Measurements from ENCODE around the gene TSC22D1. TPM values are rescaled to one million over a fixed set of nuclear protein-coding genes. Genes with fewer than 3 reads are reported as not detected.
"Not testable (repeated sequence)": the region's sequence is repeated elsewhere in the genome, so short reads cannot be mapped to it uniquely, and the experiment has no call there.

The TSC22D1 gene
- total RNA-seq, 1 donor from 2014 or later = 18.6 TPM

- Mint-ChIP-seq H3K27ac (no peak overlapping the region), H3K4me1 (no peaks in the 10 kb centered on the region), H3K36me3 (ENCODE audit: low read depth) (peaks cover 2% of the 10 kb centered on the region), H3K27me3 (no peaks in the 10 kb centered on the region), H3K4me3 (no peak overlapping the region), H3K9me3 (no peaks in the 10 kb centered on the region)
- intact Hi-C loops (cut with micrococcal nuclease) = no loop called here
- CTCF ChIA-PET = no interaction called here
- POLR2A ChIA-PET = no interaction called here
- TF ChIP-seq, protein P1, sequence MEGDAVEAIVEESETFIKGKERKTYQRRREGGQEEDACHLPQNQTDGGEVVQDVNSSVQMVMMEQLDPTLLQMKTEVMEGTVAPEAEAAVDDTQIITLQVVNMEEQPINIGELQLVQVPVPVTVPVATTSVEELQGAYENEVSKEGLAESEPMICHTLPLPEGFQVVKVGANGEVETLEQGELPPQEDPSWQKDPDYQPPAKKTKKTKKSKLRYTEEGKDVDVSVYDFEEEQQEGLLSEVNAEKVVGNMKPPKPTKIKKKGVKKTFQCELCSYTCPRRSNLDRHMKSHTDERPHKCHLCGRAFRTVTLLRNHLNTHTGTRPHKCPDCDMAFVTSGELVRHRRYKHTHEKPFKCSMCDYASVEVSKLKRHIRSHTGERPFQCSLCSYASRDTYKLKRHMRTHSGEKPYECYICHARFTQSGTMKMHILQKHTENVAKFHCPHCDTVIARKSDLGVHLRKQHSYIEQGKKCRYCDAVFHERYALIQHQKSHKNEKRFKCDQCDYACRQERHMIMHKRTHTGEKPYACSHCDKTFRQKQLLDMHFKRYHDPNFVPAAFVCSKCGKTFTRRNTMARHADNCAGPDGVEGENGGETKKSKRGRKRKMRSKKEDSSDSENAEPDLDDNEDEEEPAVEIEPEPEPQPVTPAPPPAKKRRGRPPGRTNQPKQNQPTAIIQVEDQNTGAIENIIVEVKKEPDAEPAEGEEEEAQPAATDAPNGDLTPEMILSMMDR (IDR thresholded peaks at IDR 0.05) = no peak
- ATAC-seq (ENCODE audit: low read depth) (no peak), DNase-seq (no peak)
Measured at GRCh38 chr13:44537248-44537647, 38.9 kb downstream of the TSC22D1 start.

- no peak for ATAC-seq (ENCODE audit: low read depth)
Measured at GRCh38 chr13:44523146-44524015, 52.7 kb downstream of the TSC22D1 start.

DNA sequence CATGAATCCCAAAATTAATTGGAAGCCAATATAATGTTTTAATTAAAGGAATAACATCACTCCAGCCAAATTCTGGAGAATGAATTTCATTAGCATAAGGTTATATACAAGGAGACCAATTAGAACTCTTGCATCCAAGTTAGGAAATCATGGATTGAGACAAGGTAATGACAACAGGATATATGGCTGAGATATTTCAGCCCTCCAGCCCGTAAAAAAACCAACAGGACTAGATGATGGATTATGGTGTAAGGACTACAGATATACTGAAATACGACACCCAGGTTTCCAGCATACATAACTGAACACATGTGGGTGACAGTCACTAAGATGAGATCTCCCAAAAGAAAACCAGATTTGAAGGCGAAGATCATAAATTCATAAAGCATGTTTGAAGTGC is 56.5 kb downstream of the TSC22D1 start:
- H3K36me3 Mint-ChIP-seq (ENCODE audit: low read depth) = no peaks in the 10 kb centered on the region
- no peaks in the 10 kb centered on the region for H3K27me3 Mint-ChIP-seq
- no peak for DNase-seq
- H3K4me1 Mint-ChIP-seq = no peaks in the 10 kb centered on the region
- intact Hi-C loops (cut with micrococcal nuclease) = no loop called here
- TF ChIP-seq, protein P1 (IDR thresholded peaks at IDR 0.05) = no peak
- no peak overlapping the region for H3K27ac Mint-ChIP-seq
- H3K4me3 Mint-ChIP-seq = no peak overlapping the region
- H3K9me3 Mint-ChIP-seq = no peaks in the 10 kb centered on the region
- no peak for ATAC-seq (ENCODE audit: low read depth)
- ChIA-PET CTCF (no interaction called here), POLR2A (no interaction called here)

More at GRCh38 chr13:44523146-44524015, 52.7 kb downstream of the TSC22D1 start:
- no peak for DNase-seq
- H3K36me3 Mint-ChIP-seq (ENCODE audit: low read depth) = no peaks in the 10 kb centered on the region
- no peaks in the 10 kb centered on the region for H3K9me3 Mint-ChIP-seq
- no peaks in the 10 kb centered on the region for H3K4me1 Mint-ChIP-seq
- H3K27ac Mint-ChIP-seq = no peak overlapping the region
- intact Hi-C loops (cut with micrococcal nuclease) = no loop called here
- no peak overlapping the region for H3K4me3 Mint-ChIP-seq
- TF ChIP-seq, protein P1 (IDR thresholded peaks at IDR 0.05) = no peak
- ChIA-PET CTCF (no interaction called here), POLR2A (no interaction called here)
- H3K27me3 Mint-ChIP-seq = no peaks in the 10 kb centered on the region

DNA sequence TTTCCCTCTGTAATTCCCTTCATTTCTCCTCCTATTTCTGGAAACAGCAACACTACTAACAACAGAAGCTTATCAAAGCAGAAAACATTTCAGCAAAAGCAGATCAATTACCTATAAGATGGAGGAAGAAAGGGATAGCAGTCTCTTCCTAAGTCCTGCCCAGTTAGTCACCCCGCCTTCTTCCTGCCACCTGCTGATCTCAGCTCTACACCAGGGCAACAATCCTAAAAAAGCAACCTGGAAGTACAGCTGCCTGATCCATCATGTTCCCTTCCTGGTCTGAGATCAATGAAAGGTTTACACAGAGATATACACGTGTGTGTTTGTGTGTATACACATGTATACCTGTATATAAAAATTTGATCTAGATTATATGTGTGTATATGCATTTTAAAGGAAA is 59.4 kb downstream of the TSC22D1 start:
- CTCF ChIA-PET = interaction anchor here (1.4 kb wide), 1 partner anchor 33 kb away, joined by 3 read pairs; no protein-coding TSS in a partner anchor
- no peak for DNase-seq
- H3K27me3 Mint-ChIP-seq = no peaks in the 10 kb centered on the region
- no peaks in the 10 kb centered on the region for H3K4me1 Mint-ChIP-seq
- peaks cover 5% of the 10 kb centered on the region for H3K36me3 Mint-ChIP-seq (ENCODE audit: low read depth)
- POLR2A ChIA-PET = no interaction called here
- no peaks in the 10 kb centered on the region for H3K9me3 Mint-ChIP-seq
- ATAC-seq (ENCODE audit: low read depth) = no peak
- no peak overlapping the region for H3K4me3 Mint-ChIP-seq
- intact Hi-C loops (cut with micrococcal nuclease) = no loop called here
- TF ChIP-seq, protein P1 (IDR thresholded peaks at IDR 0.05) = no peak
- no peak overlapping the region for H3K27ac Mint-ChIP-seq

DNA sequence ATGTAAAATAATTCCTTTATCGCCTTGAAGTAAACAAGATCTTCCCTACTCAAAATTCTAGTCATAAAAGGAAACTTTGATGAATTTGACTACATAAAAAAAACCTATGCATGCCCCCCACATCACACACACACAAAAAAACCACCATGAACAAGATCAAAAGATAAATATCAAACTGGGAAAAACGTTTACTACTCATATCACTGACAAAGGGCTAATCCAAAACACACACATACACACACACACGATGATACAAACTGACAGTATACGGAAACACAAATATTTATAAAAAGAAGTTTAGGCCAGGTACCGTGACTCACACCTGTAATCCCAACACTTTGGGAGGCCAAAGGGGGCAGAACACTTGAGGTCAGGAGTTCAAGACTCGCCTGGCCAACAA is 61.9 kb downstream of the TSC22D1 start:
- Mint-ChIP-seq H3K4me3 (no peak overlapping the region), H3K4me1 (no peaks in the 10 kb centered on the region), H3K27ac (no peak overlapping the region), H3K27me3 (no peaks in the 10 kb centered on the region), H3K36me3 (ENCODE audit: low read depth) (peaks cover 5% of the 10 kb centered on the region), H3K9me3 (no peaks in the 10 kb centered on the region)
- CTCF ChIA-PET = no interaction called here
- DNase-seq = no peak
- intact Hi-C loops (cut with micrococcal nuclease) = no loop called here
- no peak for ATAC-seq (ENCODE audit: low read depth)
- POLR2A ChIA-PET = no interaction called here
- TF ChIP-seq, protein P1 (IDR thresholded peaks at IDR 0.05) = no peak

- POLR2A ChIA-PET = interaction anchor here (0.6 kb wide), 1 partner anchor 153 kb away, joined by 4 read pairs; no protein-coding TSS in a partner anchor
- ATAC-seq (ENCODE audit: low read depth); H3K36me3 Mint-ChIP-seq (ENCODE audit: low read depth); DNase-seq; CTCF ChIA-PET; H3K4me3 Mint-ChIP-seq; H3K4me1 Mint-ChIP-seq; H3K27me3 Mint-ChIP-seq; H3K27ac Mint-ChIP-seq; intact Hi-C loops (cut with micrococcal nuclease); H3K9me3 Mint-ChIP-seq: not testable (repeated sequence)
Measured at GRCh38 chr13:44509853-44510252, 66.3 kb downstream of the TSC22D1 start.

All from activated B cell treated with CpG ODN at 0.5 μM for 24 hours (primary cell).